NB4 (cell line): Measurements from ENCODE around the gene USP46.

ENCODE experiments used
- MYC ChIP-seq: IDR thresholded peaks from 2 replicates; pipeline ENCODE4 v1.6.1; 2011; ENCODE audit warnings: low read depth, low read length
- POLR2A ChIP-seq: IDR thresholded peaks from 2 replicates; pipeline ENCODE4 v1.6.1; 2011; ENCODE audit warnings: mild to moderate bottlenecking; ENCODE audit not compliant: insufficient read length; ENCODE audit errors: extremely low read depth
- TF ChIP-seq, protein P1 (sequence below): IDR thresholded peaks from one replicate; pipeline ENCODE4 v1.5.1; 2012; ENCODE audit warnings: low read depth, low read length
- TF ChIP-seq, protein P2 (sequence below): IDR thresholded peaks from 2 replicates; pipeline ENCODE4 v1.6.1; 2011; ENCODE audit warnings: low read depth, low read length

DNA sequence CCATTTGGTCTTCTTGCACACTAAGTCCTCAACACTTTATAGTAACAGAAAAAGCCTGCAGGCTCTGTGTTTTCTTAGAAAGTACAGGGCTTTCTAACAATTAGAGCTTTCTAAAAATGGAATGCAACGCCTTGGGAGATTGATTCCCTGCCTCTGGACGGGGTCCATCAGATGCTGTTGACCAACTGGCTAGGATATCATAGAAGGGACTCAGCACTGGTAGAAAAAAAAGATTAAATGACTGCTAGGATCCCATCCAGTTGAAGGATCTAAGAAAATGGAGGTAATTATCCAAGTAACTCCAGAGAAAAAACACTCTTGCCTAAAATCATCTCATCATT lies 39.5 kb downstream of the USP46 start:
- TF ChIP-seq, protein P1, sequence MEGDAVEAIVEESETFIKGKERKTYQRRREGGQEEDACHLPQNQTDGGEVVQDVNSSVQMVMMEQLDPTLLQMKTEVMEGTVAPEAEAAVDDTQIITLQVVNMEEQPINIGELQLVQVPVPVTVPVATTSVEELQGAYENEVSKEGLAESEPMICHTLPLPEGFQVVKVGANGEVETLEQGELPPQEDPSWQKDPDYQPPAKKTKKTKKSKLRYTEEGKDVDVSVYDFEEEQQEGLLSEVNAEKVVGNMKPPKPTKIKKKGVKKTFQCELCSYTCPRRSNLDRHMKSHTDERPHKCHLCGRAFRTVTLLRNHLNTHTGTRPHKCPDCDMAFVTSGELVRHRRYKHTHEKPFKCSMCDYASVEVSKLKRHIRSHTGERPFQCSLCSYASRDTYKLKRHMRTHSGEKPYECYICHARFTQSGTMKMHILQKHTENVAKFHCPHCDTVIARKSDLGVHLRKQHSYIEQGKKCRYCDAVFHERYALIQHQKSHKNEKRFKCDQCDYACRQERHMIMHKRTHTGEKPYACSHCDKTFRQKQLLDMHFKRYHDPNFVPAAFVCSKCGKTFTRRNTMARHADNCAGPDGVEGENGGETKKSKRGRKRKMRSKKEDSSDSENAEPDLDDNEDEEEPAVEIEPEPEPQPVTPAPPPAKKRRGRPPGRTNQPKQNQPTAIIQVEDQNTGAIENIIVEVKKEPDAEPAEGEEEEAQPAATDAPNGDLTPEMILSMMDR, result no peak
- no peak for TF ChIP-seq POLR2A
- TF ChIP-seq MYC, result no peak
- TF ChIP-seq, protein P2, sequence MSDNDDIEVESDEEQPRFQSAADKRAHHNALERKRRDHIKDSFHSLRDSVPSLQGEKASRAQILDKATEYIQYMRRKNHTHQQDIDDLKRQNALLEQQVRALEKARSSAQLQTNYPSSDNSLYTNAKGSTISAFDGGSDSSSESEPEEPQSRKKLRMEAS, result no peak
